ENCODE measurements around the gene RAP1GAP. TPM values are rescaled to one million over a fixed set of nuclear protein-coding genes. Genes with fewer than 3 reads are reported as not detected.
A peak's percentile ranks its signal among the peaks of the same experiment; 100 is the strongest.

Gene RAP1GAP
- total and polyA plus RNA-seq, 8 donors = 21.1 to 117 (median 59.2) TPM

GRCh38 chr1:21648352-21648730 is 20.8 kb downstream of the RAP1GAP start:
- intact Hi-C loops (cut with DNase I; ENCODE audit: low total_unique reads) = no loop called here
- Histone ChIP-seq H3K27ac (no peak overlapping the region), H3K27me3 (peaks cover 3 to 72% (median 5%) of the 10 kb centered on the region in 3 donors), H3K9me3 (no peaks in the 10 kb centered on the region), H3K36me3 (no peaks in the 10 kb centered on the region), H3K4me1 (peaks cover 18 to 29% (median 22%) of the 10 kb centered on the region in 4 donors), H3K4me3 (no peak overlapping the region)
- 40 to 53% (median 45%) methylated on average over 4 of the region's 4 CpGs for WGBS, 5 donors
- DNase-seq = no peak
- TF ChIP-seq POLR2A (IDR thresholded peaks at IDR 0.05) (no peak), EP300 (IDR thresholded peaks at IDR 0.05) (no peak), POLR2AphosphoS5 (IDR thresholded peaks at IDR 0.05) (no peak)
- TF ChIP-seq, protein P1, sequence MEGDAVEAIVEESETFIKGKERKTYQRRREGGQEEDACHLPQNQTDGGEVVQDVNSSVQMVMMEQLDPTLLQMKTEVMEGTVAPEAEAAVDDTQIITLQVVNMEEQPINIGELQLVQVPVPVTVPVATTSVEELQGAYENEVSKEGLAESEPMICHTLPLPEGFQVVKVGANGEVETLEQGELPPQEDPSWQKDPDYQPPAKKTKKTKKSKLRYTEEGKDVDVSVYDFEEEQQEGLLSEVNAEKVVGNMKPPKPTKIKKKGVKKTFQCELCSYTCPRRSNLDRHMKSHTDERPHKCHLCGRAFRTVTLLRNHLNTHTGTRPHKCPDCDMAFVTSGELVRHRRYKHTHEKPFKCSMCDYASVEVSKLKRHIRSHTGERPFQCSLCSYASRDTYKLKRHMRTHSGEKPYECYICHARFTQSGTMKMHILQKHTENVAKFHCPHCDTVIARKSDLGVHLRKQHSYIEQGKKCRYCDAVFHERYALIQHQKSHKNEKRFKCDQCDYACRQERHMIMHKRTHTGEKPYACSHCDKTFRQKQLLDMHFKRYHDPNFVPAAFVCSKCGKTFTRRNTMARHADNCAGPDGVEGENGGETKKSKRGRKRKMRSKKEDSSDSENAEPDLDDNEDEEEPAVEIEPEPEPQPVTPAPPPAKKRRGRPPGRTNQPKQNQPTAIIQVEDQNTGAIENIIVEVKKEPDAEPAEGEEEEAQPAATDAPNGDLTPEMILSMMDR (IDR thresholded peaks at IDR 0.05) = no peak

GRCh38 chr1:21647431-21648351 is 21.5 kb downstream of the RAP1GAP start:
- Histone ChIP-seq H3K9me3 (no peaks in the 10 kb centered on the region), H3K4me3 (no peak overlapping the region), H3K4me1 (peaks cover 17 to 23% (median 19%) of the 10 kb centered on the region in 4 donors), H3K27ac (no peak overlapping the region), H3K36me3 (no peaks in the 10 kb centered on the region), H3K27me3 (peaks cover 3 to 66% (median 5%) of the 10 kb centered on the region in 3 donors)
- WGBS, 5 donors = 42 to 51% (median 48%) methylated on average over 19 of the region's 19 CpGs
- TF ChIP-seq POLR2A (IDR thresholded peaks at IDR 0.05) (no peak), POLR2AphosphoS5 (IDR thresholded peaks at IDR 0.05) (no peak), EP300 (IDR thresholded peaks at IDR 0.05) (no peak)
- TF ChIP-seq, protein P1 (IDR thresholded peaks at IDR 0.05) = no peak
- DNase-seq = peak in 1 of 2 donors; percentile 90
- intact Hi-C loops (cut with DNase I; ENCODE audit: low total_unique reads) = no loop called here

DNA sequence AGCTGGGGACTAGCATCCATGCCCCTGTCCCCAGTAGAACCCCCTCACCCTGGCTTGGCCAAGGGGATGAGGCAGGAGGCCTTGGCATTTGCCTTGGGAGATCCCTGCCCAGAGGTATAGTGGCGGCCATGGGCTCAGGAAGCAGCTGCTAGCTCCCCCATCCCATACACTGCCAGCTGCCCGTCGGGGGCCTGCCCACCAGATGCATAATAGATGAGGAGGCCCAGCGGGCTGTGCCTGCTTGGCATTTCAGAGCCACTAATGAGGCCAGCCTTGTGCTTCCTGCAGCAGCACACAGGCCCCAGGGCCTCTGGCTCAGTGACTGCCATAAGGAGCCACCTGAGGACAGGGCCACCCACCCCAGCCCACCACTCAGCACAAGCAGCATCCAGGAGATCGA is 23.6 kb downstream of the RAP1GAP start:
- Histone ChIP-seq H3K9me3 (no peaks in the 10 kb centered on the region), H3K36me3 (no peaks in the 10 kb centered on the region), H3K27ac (no peak overlapping the region), H3K4me1 (peaks cover under 1 to 12% (median 3%) of the 10 kb centered on the region in 4 donors), H3K27me3 (peaks cover 3 to 53% (median 5%) of the 10 kb centered on the region in 3 donors), H3K4me3 (no peak overlapping the region)
- no peak for DNase-seq
- TF ChIP-seq, protein P1 (IDR thresholded peaks at IDR 0.05) = no peak
- no peak for TF ChIP-seq POLR2AphosphoS5 (IDR thresholded peaks at IDR 0.05)
- no peak for TF ChIP-seq POLR2A (IDR thresholded peaks at IDR 0.05)
- TF ChIP-seq EP300 (IDR thresholded peaks at IDR 0.05) = no peak
- intact Hi-C loops (cut with DNase I; ENCODE audit: low total_unique reads) = no loop called here
- WGBS, 5 donors = 79 to 95% (median 90%) methylated on average over 2 to 5 of the region's 5 CpGs

GRCh38 chr1:21644906-21645305 is 24.3 kb downstream of the RAP1GAP start:
- Histone ChIP-seq H3K4me3 (no peak overlapping the region), H3K4me1 (peaks cover 0 to 19% (median 2%) of the 10 kb centered on the region in 4 donors), H3K36me3 (no peaks in the 10 kb centered on the region), H3K9me3 (no peaks in the 10 kb centered on the region), H3K27ac (no peak overlapping the region), H3K27me3 (peaks cover 0 to 48% (median 3%) of the 10 kb centered on the region in 3 donors)
- 84 to 95% (median 90%) methylated on average over 5 of the region's 5 CpGs for WGBS, 5 donors
- intact Hi-C loops (cut with DNase I; ENCODE audit: low total_unique reads) = no loop called here
- no peak for DNase-seq
- TF ChIP-seq POLR2A (IDR thresholded peaks at IDR 0.05) = no peak
- no peak for TF ChIP-seq POLR2AphosphoS5 (IDR thresholded peaks at IDR 0.05)
- TF ChIP-seq, protein P1 (IDR thresholded peaks at IDR 0.05) = no peak
- no peak for TF ChIP-seq EP300 (IDR thresholded peaks at IDR 0.05)

Data from stomach (tissue), 9 donors.